Measurements from ENCODE around the gene NFIA.

The NFIA gene

DNA sequence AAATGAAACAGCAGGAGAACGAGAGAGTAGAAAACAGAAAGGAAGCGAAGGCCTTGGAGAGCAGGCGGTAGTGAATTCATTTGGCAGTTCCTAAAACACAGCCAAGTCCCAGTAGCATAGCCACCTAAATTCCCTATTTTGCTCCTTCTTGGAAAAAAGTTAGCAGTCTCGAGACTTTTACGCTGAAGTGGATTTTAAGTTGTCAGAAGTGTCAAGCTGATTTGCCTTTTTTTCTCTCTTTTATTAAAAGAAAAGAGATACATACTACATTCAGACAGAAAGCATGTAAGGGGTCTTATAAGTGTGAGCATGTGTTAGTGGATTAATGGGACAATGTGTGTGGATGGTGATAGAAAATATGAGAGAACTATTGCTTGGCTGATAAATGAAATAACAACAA lies 19.2 kb downstream of the NFIA start:
- no peak overlapping the region for H3K27ac ChIP-seq (replicated peaks; ENCODE audit: low read length)
- no peak overlapping the region for H3K4ac ChIP-seq (ENCODE audit: low read length)
- H3K79me1 ChIP-seq (ENCODE audit: low read depth, low read length): no peaks in the 10 kb centered on the region
- H2BK12ac ChIP-seq (ENCODE audit: low read length): no peak overlapping the region
- no peak overlapping the region for H3K18ac ChIP-seq (ENCODE audit: low read length)
- H2AFZ ChIP-seq (ENCODE audit: low read length): no peak overlapping the region
- peaks cover 0 to 18% (median 0%) of the 10 kb centered on the region in 3 experiments for H3K27me3 ChIP-seq (ENCODE audit: control insufficient read depth in 3 of 3, insufficient read depth in 3 of 3, low read depth in 1 of 3, low read length in 3 of 3)
- DNase-seq (ENCODE audit: low spot score): no peak
- no peak overlapping the region for H3K9ac ChIP-seq (ENCODE audit: low read depth, low read length, poor library complexity)
- no CpG with 5 or more reads among the region's 5 CpGs for WGBS, 2 donors (ENCODE audit: extremely low coverage in 2 of 2, insufficient read length in 2 of 2, insufficient replicate concordance in 1 of 2)
- no peak overlapping the region for H2BK5ac ChIP-seq (ENCODE audit: low read length)
- H3K4me3 ChIP-seq (ENCODE audit: low read length in 2 of 2): no peak overlapping the region
- no peak overlapping the region for H3K14ac ChIP-seq (ENCODE audit: low read length)
- no peak overlapping the region for H2AK5ac ChIP-seq (ENCODE audit: low read depth, low read length)
- H2BK120ac ChIP-seq (ENCODE audit: low read depth, low read length): no peak overlapping the region
- H3K23ac ChIP-seq (ENCODE audit: low read depth, low read length, poor library complexity): no peak overlapping the region
- no peaks in the 10 kb centered on the region for H3K4me1 ChIP-seq (ENCODE audit: control insufficient read depth in 2 of 2, insufficient read depth in 1 of 2, low read depth in 1 of 2, low read length in 2 of 2)
- no peak overlapping the region for H4K8ac ChIP-seq (ENCODE audit: low read depth, low read length)
- H3K4me2 ChIP-seq (ENCODE audit: insufficient read depth, low read length, poor library complexity, severe bottlenecking): no peak overlapping the region
- no peak overlapping the region for H4K91ac ChIP-seq (ENCODE audit: low read depth, low read length, poor library complexity)
- H2BK15ac ChIP-seq (ENCODE audit: low read length): no peak overlapping the region
- H3K9me3 ChIP-seq (replicated peaks in 1 of 2; ENCODE audit: control insufficient read depth in 2 of 2, insufficient read depth in 1 of 2, low read depth in 1 of 2, low read length in 2 of 2): no peaks in the 10 kb centered on the region
- no peaks in the 10 kb centered on the region for H3K36me3 ChIP-seq (replicated peaks in 1 of 2; ENCODE audit: control insufficient read depth in 2 of 2, insufficient read depth in 2 of 2, low read length in 2 of 2)

DNA sequence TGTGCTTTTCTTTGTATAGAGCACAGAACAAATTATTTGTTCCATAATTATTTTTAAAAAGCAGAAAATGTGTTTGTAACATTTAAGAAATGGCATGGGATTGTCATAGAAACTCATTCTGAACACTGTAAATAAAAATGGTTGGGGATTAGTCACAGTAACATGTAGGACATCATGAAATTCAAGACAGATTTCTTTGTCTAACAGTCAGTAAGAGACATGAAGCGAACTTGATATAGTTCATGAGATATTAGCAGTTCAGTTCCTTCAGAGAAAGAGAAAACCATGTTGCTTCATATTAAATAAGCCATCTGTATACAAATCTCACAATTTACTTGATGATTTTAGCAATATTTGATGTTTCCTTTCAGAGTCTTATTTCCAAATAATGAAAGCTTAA lies 19.7 kb downstream of the NFIA start:
- H4K91ac ChIP-seq (ENCODE audit: low read depth, low read length, poor library complexity): no peak overlapping the region
- no peak overlapping the region for H2BK5ac ChIP-seq (ENCODE audit: low read length)
- WGBS, 2 donors (ENCODE audit: extremely low coverage in 2 of 2, insufficient read length in 2 of 2, insufficient replicate concordance in 1 of 2): no CpG with 5 or more reads among the region's 1 CpG

GRCh38 chr1:61102621-61103020 lies 20.3 kb downstream of the NFIA start:
- no peak overlapping the region for H3K27ac ChIP-seq (replicated peaks; ENCODE audit: low read length)
- H3K4me1 ChIP-seq (ENCODE audit: control insufficient read depth in 2 of 2, insufficient read depth in 1 of 2, low read depth in 1 of 2, low read length in 2 of 2): no peaks in the 10 kb centered on the region
- no peak overlapping the region for H3K23ac ChIP-seq (ENCODE audit: low read depth, low read length, poor library complexity)
- H2BK15ac ChIP-seq (ENCODE audit: low read length): no peak overlapping the region
- H3K27me3 ChIP-seq (ENCODE audit: control insufficient read depth in 3 of 3, insufficient read depth in 3 of 3, low read depth in 1 of 3, low read length in 3 of 3): peaks cover 0 to 18% (median 0%) of the 10 kb centered on the region in 3 experiments
- no peak overlapping the region for H3K4me2 ChIP-seq (ENCODE audit: insufficient read depth, low read length, poor library complexity, severe bottlenecking)
- H2BK12ac ChIP-seq (ENCODE audit: low read length): no peak overlapping the region
- no peaks in the 10 kb centered on the region for H3K36me3 ChIP-seq (replicated peaks in 1 of 2; ENCODE audit: control insufficient read depth in 2 of 2, insufficient read depth in 2 of 2, low read length in 2 of 2)
- no peak overlapping the region for H2BK120ac ChIP-seq (ENCODE audit: low read depth, low read length)
- H4K8ac ChIP-seq (ENCODE audit: low read depth, low read length): no peak overlapping the region
- no peak overlapping the region for H4K91ac ChIP-seq (ENCODE audit: low read depth, low read length, poor library complexity)
- no peak overlapping the region for H3K14ac ChIP-seq (ENCODE audit: low read length)
- H3K9me3 ChIP-seq (replicated peaks in 1 of 2; ENCODE audit: control insufficient read depth in 2 of 2, insufficient read depth in 1 of 2, low read depth in 1 of 2, low read length in 2 of 2): no peaks in the 10 kb centered on the region
- no peaks in the 10 kb centered on the region for H3K79me1 ChIP-seq (ENCODE audit: low read depth, low read length)
- no peak for DNase-seq (ENCODE audit: low spot score)
- no peak overlapping the region for H2BK5ac ChIP-seq (ENCODE audit: low read length)
- H3K9ac ChIP-seq (ENCODE audit: low read depth, low read length, poor library complexity): no peak overlapping the region
- H3K4ac ChIP-seq (ENCODE audit: low read length): no peak overlapping the region
- H2AFZ ChIP-seq (ENCODE audit: low read length): no peak overlapping the region
- no peak overlapping the region for H3K18ac ChIP-seq (ENCODE audit: low read length)
- no peak overlapping the region for H3K4me3 ChIP-seq (ENCODE audit: low read length in 2 of 2)
- H2AK5ac ChIP-seq (ENCODE audit: low read depth, low read length): no peak overlapping the region
- WGBS, 2 donors (ENCODE audit: extremely low coverage in 2 of 2, insufficient read length in 2 of 2, insufficient replicate concordance in 1 of 2): no CpG with 5 or more reads among the region's 2 CpGs

More for the DNA sequence above, 19.7 kb downstream of the NFIA start:
- no peak overlapping the region for H3K4ac ChIP-seq (ENCODE audit: low read length)
- H3K18ac ChIP-seq (ENCODE audit: low read length): no peak overlapping the region
- H2AK5ac ChIP-seq (ENCODE audit: low read depth, low read length): no peak overlapping the region
- no peaks in the 10 kb centered on the region for H3K4me1 ChIP-seq (ENCODE audit: control insufficient read depth in 2 of 2, insufficient read depth in 1 of 2, low read depth in 1 of 2, low read length in 2 of 2)
- no peak overlapping the region for H3K23ac ChIP-seq (ENCODE audit: low read depth, low read length, poor library complexity)
- no peak overlapping the region for H2BK12ac ChIP-seq (ENCODE audit: low read length)
- no peaks in the 10 kb centered on the region for H3K9me3 ChIP-seq (replicated peaks in 1 of 2; ENCODE audit: control insufficient read depth in 2 of 2, insufficient read depth in 1 of 2, low read depth in 1 of 2, low read length in 2 of 2)
- H3K79me1 ChIP-seq (ENCODE audit: low read depth, low read length): no peaks in the 10 kb centered on the region
- no peak overlapping the region for H3K27ac ChIP-seq (replicated peaks; ENCODE audit: low read length)
- no peak overlapping the region for H4K8ac ChIP-seq (ENCODE audit: low read depth, low read length)
- no peak overlapping the region for H2BK15ac ChIP-seq (ENCODE audit: low read length)
- H3K14ac ChIP-seq (ENCODE audit: low read length): no peak overlapping the region
- no peaks in the 10 kb centered on the region for H3K36me3 ChIP-seq (replicated peaks in 1 of 2; ENCODE audit: control insufficient read depth in 2 of 2, insufficient read depth in 2 of 2, low read length in 2 of 2)
- no peak overlapping the region for H2BK120ac ChIP-seq (ENCODE audit: low read depth, low read length)
- no peak overlapping the region for H2AFZ ChIP-seq (ENCODE audit: low read length)
- H3K4me3 ChIP-seq (ENCODE audit: low read length in 2 of 2): no peak overlapping the region
- no peak overlapping the region for H3K4me2 ChIP-seq (ENCODE audit: insufficient read depth, low read length, poor library complexity, severe bottlenecking)
- DNase-seq (ENCODE audit: low spot score): no peak
- peaks cover 0 to 18% (median 0%) of the 10 kb centered on the region in 3 experiments for H3K27me3 ChIP-seq (ENCODE audit: control insufficient read depth in 3 of 3, insufficient read depth in 3 of 3, low read depth in 1 of 3, low read length in 3 of 3)
- H3K9ac ChIP-seq (ENCODE audit: low read depth, low read length, poor library complexity): no peak overlapping the region

DNA sequence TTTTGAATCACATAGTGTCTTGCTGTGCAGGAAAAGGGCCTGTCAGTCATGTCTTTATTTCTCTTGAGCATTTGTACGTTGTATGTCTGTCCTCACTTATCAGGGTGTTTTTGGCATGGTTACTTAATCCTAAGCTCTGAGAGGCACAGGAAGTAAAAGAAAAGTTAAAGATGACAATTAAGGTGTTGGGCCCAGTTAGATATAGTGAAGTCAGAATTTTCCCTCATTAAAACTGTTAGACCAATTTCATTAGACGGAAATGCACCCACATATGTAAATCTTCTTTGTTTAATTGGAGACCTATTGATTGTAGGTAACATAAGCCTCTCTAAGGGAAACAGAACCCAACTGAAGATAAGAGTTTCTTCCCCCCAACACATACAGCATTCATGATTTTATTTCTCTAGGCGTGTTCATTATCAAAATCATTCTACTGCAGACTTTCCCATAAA lies 21.9 kb downstream of the NFIA start:
- Histone ChIP-seq H3K4me3 (ENCODE audit: low read length in 2 of 2) (no peak overlapping the region), H2BK15ac (ENCODE audit: low read length) (no peak overlapping the region), H3K14ac (ENCODE audit: low read length) (no peak overlapping the region), H3K36me3 (replicated peaks in 1 of 2; ENCODE audit: control insufficient read depth in 2 of 2, insufficient read depth in 2 of 2, low read length in 2 of 2) (no peaks in the 10 kb centered on the region), H2BK5ac (ENCODE audit: low read length) (no peak overlapping the region), H3K4me1 (ENCODE audit: control insufficient read depth in 2 of 2, insufficient read depth in 1 of 2, low read depth in 1 of 2, low read length in 2 of 2) (no peaks in the 10 kb centered on the region), H2BK12ac (ENCODE audit: low read length) (no peak overlapping the region), H3K4me2 (ENCODE audit: insufficient read depth, low read length, poor library complexity, severe bottlenecking) (no peak overlapping the region), H3K9ac (ENCODE audit: low read depth, low read length, poor library complexity) (no peak overlapping the region), H3K27ac (replicated peaks; ENCODE audit: low read length) (no peak overlapping the region), H4K8ac (ENCODE audit: low read depth, low read length) (no peak overlapping the region), H3K27me3 (ENCODE audit: control insufficient read depth in 3 of 3, insufficient read depth in 3 of 3, low read depth in 1 of 3, low read length in 3 of 3) (peaks cover 0 to 15% (median 0%) of the 10 kb centered on the region in 3 experiments), H4K91ac (ENCODE audit: low read depth, low read length, poor library complexity) (no peak overlapping the region), H2AFZ (ENCODE audit: low read length) (no peak overlapping the region), H3K23ac (ENCODE audit: low read depth, low read length, poor library complexity) (no peak overlapping the region), H2AK5ac (ENCODE audit: low read depth, low read length) (no peak overlapping the region), H3K18ac (ENCODE audit: low read length) (no peak overlapping the region), H3K9me3 (replicated peaks in 1 of 2; ENCODE audit: control insufficient read depth in 2 of 2, insufficient read depth in 1 of 2, low read depth in 1 of 2, low read length in 2 of 2) (no peaks in the 10 kb centered on the region), H2BK120ac (ENCODE audit: low read depth, low read length) (no peak overlapping the region), H3K79me1 (ENCODE audit: low read depth, low read length) (no peaks in the 10 kb centered on the region), H3K4ac (ENCODE audit: low read length) (no peak overlapping the region)
- no CpG with 5 or more reads among the region's 3 CpGs for WGBS, 2 donors (ENCODE audit: extremely low coverage in 2 of 2, insufficient read length in 2 of 2, insufficient replicate concordance in 1 of 2)
- no peak for DNase-seq (ENCODE audit: low spot score)
